Inflammatory macrophage treated with lipopolysaccharide for 1 hour (primary cell): Measurements from ENCODE around the gene C22orf42.
"Not testable (repeated sequence)": the region's sequence is repeated elsewhere in the genome, so short reads cannot be mapped to it uniquely, and the experiment has no call there.

Experiments
- DNase-seq, 2 donors: peaks; one replicate each; pipeline ENCODE4 v3.0.0-alpha.2; 2020 to 2022

Gene C22orf42

DNA sequence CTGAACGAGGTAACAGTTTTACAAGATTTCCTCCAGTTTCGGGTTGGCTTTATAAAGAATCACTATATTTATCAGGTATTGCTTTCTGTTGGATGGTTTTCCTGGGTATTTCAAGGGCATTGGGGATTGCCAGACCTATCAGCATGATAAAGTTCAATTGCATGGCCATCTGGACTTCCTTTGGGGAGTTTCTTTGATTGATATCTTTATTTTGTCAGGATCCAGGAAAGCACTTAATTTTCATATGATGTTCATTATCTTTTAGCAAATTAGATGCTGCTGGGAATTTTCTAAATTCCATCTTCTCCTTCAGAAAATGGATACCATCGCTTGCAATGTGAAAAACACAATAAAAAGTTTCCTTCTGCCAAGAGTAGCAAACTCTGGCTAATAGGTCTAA lies 24.5 kb upstream of the C22orf42 start:
- DNase-seq, result no peak

GRCh38 chr22:32181043-32181442 lies 21.9 kb upstream of the C22orf42 start:
- no peak for DNase-seq

GRCh38 chr22:32177221-32177765 lies 18.2 kb upstream of the C22orf42 start:
- DNase-seq, result no peak

GRCh38 chr22:32175683-32176644 lies 16.9 kb upstream of the C22orf42 start:
- DNase-seq, result no peak

DNA sequence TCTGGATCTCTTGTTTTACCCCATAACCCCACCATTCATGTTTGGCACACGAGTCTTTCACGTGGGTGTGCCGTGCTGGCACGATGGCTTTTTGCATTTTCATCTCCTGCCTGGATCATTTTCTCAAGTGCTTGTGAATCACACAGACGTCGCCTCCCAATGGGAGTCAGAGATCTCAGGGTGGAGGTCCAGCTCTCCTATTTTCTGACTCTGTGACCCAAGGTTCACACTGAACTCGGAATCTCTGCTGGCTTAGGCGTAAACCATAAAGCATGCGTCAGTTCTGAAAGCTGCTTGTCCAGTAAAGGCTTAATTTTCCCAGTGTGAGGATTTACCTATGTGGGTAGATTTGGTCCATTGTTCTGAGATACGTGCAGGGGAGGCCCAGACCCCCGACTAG lies 16.0 kb upstream of the C22orf42 start:
- DNase-seq, result no peak

GRCh38 chr22:32165681-32166080 lies 6.6 kb upstream of the C22orf42 start:
- no peak for DNase-seq

- DNase-seq, result peak; percentile 84 to 90
Observed at GRCh38 chr22:32164075-32164860, 5.2 kb upstream of the C22orf42 start.

DNA sequence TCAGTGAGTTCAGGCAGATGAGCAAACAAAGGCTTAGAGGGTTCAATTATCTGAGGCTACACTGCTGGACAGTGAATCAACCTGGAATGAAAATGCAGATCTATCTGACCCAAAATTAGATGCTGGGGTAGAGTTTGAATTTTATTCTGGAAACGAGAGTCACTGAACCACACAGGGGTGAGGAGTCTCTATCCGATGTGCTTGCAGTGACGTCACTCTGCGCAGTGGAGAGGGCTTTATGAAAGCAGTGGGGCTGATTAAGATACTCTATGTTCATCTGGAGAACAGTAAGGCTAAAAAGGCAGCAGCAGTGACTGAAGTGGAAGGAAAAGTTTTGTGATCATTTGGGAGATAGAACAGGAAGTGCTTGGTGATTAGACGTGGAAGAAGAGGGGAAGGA lies 1.3 kb upstream of the C22orf42 start:
- not testable (repeated sequence) for DNase-seq

DNA sequence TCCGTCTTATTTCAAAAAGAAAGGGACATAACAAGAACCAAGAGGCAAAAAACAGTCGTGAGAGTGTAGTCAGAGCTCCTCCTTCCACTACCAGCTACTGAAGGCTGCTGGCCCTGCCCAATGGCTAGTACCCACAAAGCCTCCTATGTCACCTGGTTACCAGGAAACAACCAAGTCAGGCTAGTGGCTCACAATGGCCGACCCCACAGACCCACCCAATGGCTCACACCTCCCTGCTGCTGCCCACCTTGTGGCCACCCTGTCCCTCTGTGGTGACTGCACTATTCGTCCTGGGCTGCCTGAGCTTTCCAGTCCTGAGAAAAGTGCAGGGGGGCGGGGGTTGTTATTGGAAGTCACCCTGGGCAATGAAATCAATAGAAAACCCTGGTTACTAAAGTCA lies 1.5 kb downstream of the C22orf42 start:
- not testable (repeated sequence) for DNase-seq

GRCh38 chr22:32154727-32155126 lies 4.4 kb downstream of the C22orf42 start:
- not testable (repeated sequence) for DNase-seq

DNA sequence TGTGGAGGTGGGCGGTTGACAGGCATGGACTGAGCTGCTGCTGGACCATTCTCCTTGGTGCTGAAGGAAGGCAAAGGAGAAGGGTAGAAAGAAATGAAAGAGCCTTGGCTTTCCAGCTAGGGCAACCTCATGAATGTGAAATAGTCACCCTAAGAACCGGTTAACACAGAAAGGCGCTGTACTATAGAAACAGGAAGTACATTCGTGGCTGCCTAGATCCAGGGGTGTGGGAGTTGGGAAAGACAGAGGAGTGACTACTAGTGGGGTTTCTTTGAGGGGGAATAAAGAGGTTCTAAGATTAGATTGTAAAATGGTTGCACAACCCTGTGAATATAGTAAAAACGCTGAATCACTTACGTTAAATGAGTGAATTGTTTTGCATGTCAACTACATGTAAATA lies 7.5 kb downstream of the C22orf42 start:
- peak; percentile 64 to 71 for DNase-seq

DNA sequence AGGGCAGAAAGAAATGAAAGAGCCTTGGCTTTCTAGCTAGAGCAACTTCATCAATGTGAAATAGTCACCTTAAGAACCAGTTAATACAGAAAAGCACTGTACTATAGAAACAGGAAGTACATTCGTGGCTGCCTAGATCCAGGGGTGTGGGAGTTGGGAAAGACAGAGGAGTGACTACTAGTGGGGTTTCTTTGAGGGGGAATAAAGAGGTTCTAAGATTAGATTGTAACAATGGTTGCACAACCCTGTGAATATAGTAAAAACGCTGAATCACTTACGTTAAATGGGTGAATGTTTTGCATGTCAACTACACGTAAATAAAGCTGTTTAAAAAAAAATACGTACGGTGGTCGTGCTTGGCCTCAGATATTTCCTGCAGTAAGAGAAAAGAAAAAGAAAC lies 8.5 kb downstream of the C22orf42 start:
- peak; percentile 66 to 73 for DNase-seq

- peak in 1 of 2 donors; percentile 5 for DNase-seq
Observed at GRCh38 chr22:32148372-32148771, 10.7 kb downstream of the C22orf42 start.

GRCh38 chr22:32147128-32147527 lies 12.0 kb downstream of the C22orf42 start:
- not testable (repeated sequence) for DNase-seq

DNA sequence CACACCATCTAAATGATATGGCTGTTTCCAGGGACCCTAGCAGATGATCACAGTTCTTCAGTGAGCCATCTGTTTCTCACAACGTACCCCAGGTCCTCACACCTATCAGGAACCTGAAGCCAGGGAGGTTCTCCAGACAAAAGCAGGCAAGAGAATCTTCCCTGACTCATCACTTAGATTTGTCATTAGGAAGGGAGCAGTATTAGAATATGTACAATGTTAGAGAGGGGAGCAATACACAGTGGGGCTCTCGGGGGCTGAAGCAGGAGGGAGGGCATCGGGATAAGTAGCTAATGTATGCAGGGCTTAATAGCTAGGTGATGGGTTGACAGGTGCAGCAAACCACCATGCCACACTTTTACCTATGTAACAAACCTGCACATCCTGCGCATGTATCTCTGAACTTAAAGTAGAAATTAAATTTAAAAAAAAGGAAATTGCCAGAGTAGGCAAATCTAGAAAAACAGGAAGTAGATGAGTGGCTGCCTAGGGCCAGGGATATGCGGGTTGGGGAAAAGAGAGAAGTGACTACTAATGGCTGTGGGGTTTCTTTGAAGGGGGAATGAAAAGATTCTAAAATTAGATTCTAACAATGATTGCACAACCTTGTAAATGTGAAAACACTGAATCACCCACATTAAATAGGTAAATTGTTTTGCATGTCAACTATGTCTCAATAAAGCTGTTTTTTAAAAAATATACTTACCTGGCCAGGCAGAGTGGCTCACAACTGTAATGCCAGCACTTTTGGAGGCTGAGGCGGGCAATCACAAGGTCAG lies 14.4 kb downstream of the C22orf42 start:
- DNase-seq, result peak; percentile 85 to 88

GRCh38 chr22:32142600-32142999 lies 16.5 kb downstream of the C22orf42 start:
- DNase-seq, result no peak

DNA sequence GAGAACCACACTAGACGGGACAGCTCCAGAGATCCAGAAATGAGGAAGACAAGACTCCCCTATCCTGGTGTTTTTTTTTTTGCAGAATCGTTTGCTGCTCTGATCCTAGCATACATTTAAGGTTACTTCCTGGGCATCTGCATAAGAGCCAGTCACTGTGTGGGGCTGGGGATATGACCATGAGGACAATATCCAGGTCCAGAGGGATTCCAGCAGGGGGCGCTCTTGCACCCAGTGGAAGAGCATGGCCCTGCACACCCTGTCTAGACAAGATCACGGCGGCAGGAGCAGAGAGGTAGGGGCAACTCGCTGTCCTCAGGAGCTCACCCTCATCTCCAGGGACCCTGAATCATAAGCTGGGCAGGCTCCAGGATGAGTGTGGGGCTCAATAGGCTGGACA lies 18.4 kb downstream of the C22orf42 start:
- not testable (repeated sequence) for DNase-seq

GRCh38 chr22:32138576-32138975 lies 20.5 kb downstream of the C22orf42 start:
- DNase-seq, result peak in 1 of 2 donors; percentile 11

GRCh38 chr22:32137731-32138324 lies 21.3 kb downstream of the C22orf42 start:
- DNase-seq, result peak; percentile 84 to 86

DNA sequence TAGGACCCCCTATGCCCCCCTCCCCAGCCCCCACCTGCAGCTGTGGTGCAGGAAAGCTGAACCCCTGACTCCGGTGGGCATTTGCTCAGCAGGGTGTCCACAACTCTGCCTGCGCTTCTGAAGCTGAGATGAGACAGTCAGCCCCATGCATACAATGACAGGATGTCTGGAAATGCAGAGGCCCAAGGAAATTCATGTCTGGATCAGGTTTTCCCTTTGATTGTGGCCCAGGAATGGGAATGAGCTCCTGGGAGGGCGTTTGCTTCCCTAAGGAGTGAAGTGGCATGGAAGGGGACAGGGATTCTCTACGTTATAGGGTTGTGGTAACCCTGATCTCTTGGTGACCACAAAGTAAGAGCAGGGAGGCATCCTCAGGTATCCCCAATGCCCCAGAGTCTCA lies 22.2 kb downstream of the C22orf42 start:
- not testable (repeated sequence) for DNase-seq

DNA sequence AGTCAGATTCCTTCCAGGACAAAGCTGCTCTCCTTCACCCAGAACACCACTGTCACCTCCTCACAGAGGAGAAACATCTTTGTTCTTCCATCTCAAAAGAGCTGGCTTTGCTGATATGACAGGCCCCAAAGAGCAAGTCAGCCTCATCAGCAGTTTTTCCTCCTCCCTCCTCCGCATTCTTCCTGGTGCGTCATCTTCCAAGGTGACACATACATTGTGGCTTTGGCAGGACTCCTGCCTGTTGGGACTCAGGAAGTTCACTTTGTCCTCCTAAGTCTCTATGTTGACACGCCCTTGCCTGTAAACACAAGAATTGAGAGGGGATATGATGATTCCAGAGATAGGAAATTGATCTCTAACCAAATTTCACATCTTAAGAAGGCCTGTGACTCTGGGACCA lies 23.1 kb downstream of the C22orf42 start:
- DNase-seq, result peak in 1 of 2 donors; percentile 4

DNA sequence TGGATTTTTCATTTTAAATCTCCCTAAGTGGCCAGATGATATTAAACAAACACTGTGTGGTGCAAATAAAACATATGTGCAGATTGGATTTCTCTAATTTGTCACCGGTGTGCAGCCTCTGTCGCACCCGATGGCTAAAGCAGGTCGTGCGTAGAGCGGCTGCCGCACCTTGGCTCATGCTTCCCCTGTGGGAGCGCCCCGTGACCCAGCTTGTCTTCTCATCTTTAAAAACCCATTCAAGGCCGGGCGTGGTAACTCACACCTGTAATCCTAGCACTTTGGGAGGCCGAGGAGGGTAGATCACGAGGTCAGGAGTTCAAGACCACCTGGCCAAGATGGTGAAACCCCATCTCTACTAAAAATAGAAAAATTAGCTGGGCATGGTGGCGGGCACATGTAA lies 24.3 kb downstream of the C22orf42 start:
- DNase-seq, result not testable (repeated sequence)
